Fibroblast of villous mesenchyme (primary cell): ENCODE measurements around the gene FXN. TPM values are rescaled to one million over a fixed set of nuclear protein-coding genes. Genes with fewer than 3 reads are reported as not detected.
A peak's percentile ranks its signal among the peaks of the same experiment; 100 is the strongest.

Source experiments
- DNase-seq: peaks from one replicate; pipeline ENCODE4 v3.0.0-alpha.2; 2010; ENCODE audit warnings: low read depth
- H3K4me3 ChIP-seq: 2 replicates; pipeline ENCODE4 v1.5.1; 2011; ENCODE audit warnings: low read depth, mild to moderate bottlenecking, low read length
- CTCF ChIP-seq: IDR thresholded peaks from 2 replicates; pipeline ENCODE4 v1.5.1; 2012; ENCODE audit warnings: low read depth, mild to moderate bottlenecking, low read length; ENCODE audit not compliant: insufficient read depth
- total RNA-seq: library from RNA; depleted of rRNA; stranded (reverse); fragments of >200 nt; gene quantifications from 2 replicates; pipeline ENCODE4 v1.2.3, GENCODE V29; 2012

FXN gene
- total RNA-seq, 1 donor: 2.6 TPM

GRCh38 chr9:69020301-69021145 is 15.0 kb upstream of the FXN start:
- H3K4me3 ChIP-seq: no peak overlapping the region
- no peak for TF ChIP-seq CTCF
- no peak for DNase-seq

- no peak overlapping the region for H3K4me3 ChIP-seq
- no peak for DNase-seq
- TF ChIP-seq CTCF: no peak
These were observed 11.9 kb upstream of the FXN start for GRCh38 chr9:69023650-69024049.

- H3K4me3 ChIP-seq: no peak overlapping the region
- peak; percentile 39 for DNase-seq
- TF ChIP-seq CTCF: peak; percentile 79
These were observed 8.0 kb upstream of the FXN start for GRCh38 chr9:69027355-69028097.

- DNase-seq: no peak
- no peak overlapping the region for H3K4me3 ChIP-seq
- no peak for TF ChIP-seq CTCF
These were observed 6.8 kb upstream of the FXN start for GRCh38 chr9:69028754-69029153.

GRCh38 chr9:69029535-69029934 is 6.0 kb upstream of the FXN start:
- DNase-seq: no peak
- H3K4me3 ChIP-seq: no peak overlapping the region
- no peak for TF ChIP-seq CTCF

- DNase-seq: no peak
- TF ChIP-seq CTCF: no peak
- H3K4me3 ChIP-seq: no peak overlapping the region
These were observed 4.5 kb upstream of the FXN start for GRCh38 chr9:69030851-69031645.
